ENCODE measurements around the gene PACS1.

Gene PACS1

GRCh38 chr11:66190786-66191185 is 120.7 kb downstream of the PACS1 start:
- no peak for DNase-seq

- DNase-seq, result no peak
Measured at GRCh38 chr11:66192181-66192863, 122.2 kb downstream of the PACS1 start.

- peak; percentile 76 for DNase-seq
Measured at GRCh38 chr11:66194391-66194790, 124.3 kb downstream of the PACS1 start.

- DNase-seq, result no peak
Measured at GRCh38 chr11:66195867-66196266, 125.8 kb downstream of the PACS1 start.

GRCh38 chr11:66203847-66204246 is 133.8 kb downstream of the PACS1 start:
- DNase-seq, result no peak

GRCh38 chr11:66204412-66204811 is 134.3 kb downstream of the PACS1 start:
- no peak for DNase-seq

- no peak for DNase-seq
Measured at GRCh38 chr11:66207816-66208215, 137.7 kb downstream of the PACS1 start.

- DNase-seq, result no peak
Measured at GRCh38 chr11:66211100-66211499, 141.0 kb downstream of the PACS1 start.

GRCh38 chr11:66216911-66217310 is 146.8 kb downstream of the PACS1 start:
- no peak for DNase-seq

GRCh38 chr11:66218036-66218435 is 148.0 kb downstream of the PACS1 start:
- DNase-seq, result no peak

GRCh38 chr11:66218846-66219620 is 149.0 kb downstream of the PACS1 start:
- no peak for DNase-seq

- DNase-seq, result no peak
Measured at GRCh38 chr11:66219846-66220565, 149.9 kb downstream of the PACS1 start.

GRCh38 chr11:66220566-66220935 is 150.5 kb downstream of the PACS1 start:
- DNase-seq, result no peak

- no peak for DNase-seq
Measured at GRCh38 chr11:66221012-66221411, 150.9 kb downstream of the PACS1 start.

GRCh38 chr11:66221726-66222236 is 151.7 kb downstream of the PACS1 start:
- no peak for DNase-seq

GRCh38 chr11:66222358-66223149 is 152.5 kb downstream of the PACS1 start:
- DNase-seq, result peak; percentile 91

GRCh38 chr11:66224226-66224855 is 154.3 kb downstream of the PACS1 start:
- DNase-seq, result no peak

- no peak for DNase-seq
Measured at GRCh38 chr11:66225066-66225465, 155.0 kb downstream of the PACS1 start.

GRCh38 chr11:66226101-66226500 is 156.0 kb downstream of the PACS1 start:
- no peak for DNase-seq

GRCh38 chr11:66227700-66228099 is 157.6 kb downstream of the PACS1 start:
- no peak for DNase-seq

- no peak for DNase-seq
Measured at GRCh38 chr11:66228521-66228920, 158.4 kb downstream of the PACS1 start.

- DNase-seq, result no peak
Measured at GRCh38 chr11:66230156-66230555, 160.1 kb downstream of the PACS1 start.

Measured in SHP77 treated with DMSO at 0.1 percent for 48 hours (cell line).